Upper lobe of right lung (tissue), 1 donor: ENCODE measurements around the gene TMEM163. TPM values are rescaled to one million over a fixed set of nuclear protein-coding genes. Genes with fewer than 3 reads are reported as not detected.

Source experiments
- ATAC-seq: fragments of 200-7000 bp; cut with Tn5 transposase; one replicate; pipeline ENCODE4 v1.9.1; 2020; ENCODE audit warnings: mild to moderate bottlenecking, moderate library complexity
- DNase-seq: peaks from one replicate; pipeline ENCODE4 v3.0.0-alpha.2; 2020
- H3K27ac ChIP-seq: fragments of 200-600 bp; one replicate; pipeline ENCODE4 v1.8.0; 2022
- H3K27me3 ChIP-seq: fragments of 200-600 bp; one replicate; pipeline ENCODE4 v1.8.0; 2022; ENCODE audit warnings: mild to moderate bottlenecking
- H3K36me3 ChIP-seq: fragments of 200-600 bp; one replicate; pipeline ENCODE4 v1.8.0; 2022
- H3K4me1 ChIP-seq: fragments of 200-600 bp; one replicate; pipeline ENCODE4 v1.8.0; 2022
- H3K4me3 ChIP-seq: fragments of 200-600 bp; one replicate; pipeline ENCODE4 v1.8.0; 2022; ENCODE audit warnings: mild to moderate bottlenecking
- H3K9me3 ChIP-seq: fragments of 200-600 bp; one replicate; pipeline ENCODE4 v1.8.0; 2022
- CTCF ChIP-seq: fragments of 200-600 bp; IDR thresholded peaks from one replicate; pipeline ENCODE4 v1.8.0; 2022; ENCODE audit warnings: antibody characterized with exemption
- intact Hi-C: fragments of 100-400 bp; cut with DNase I; formaldehyde crosslinking; loops from one replicate; pipeline ENCODE4 v1.11.0; 2022
- total RNA-seq: library from RNA; stranded (reverse); fragmentation: NEBNext Ultra II Directional; extraction: Animal tissue kit (Norgen Biotek cat#: 25700); gene quantifications from one replicate; pipeline ENCODE4 v1.2.1, GENCODE V29; 2021
- donor health status: DM: no; HTN: yes; CAD: no; lungs with severe emphysema.

The TMEM163 gene
- total RNA-seq, 1 donor from 2014 or later = 34.6 TPM

DNA sequence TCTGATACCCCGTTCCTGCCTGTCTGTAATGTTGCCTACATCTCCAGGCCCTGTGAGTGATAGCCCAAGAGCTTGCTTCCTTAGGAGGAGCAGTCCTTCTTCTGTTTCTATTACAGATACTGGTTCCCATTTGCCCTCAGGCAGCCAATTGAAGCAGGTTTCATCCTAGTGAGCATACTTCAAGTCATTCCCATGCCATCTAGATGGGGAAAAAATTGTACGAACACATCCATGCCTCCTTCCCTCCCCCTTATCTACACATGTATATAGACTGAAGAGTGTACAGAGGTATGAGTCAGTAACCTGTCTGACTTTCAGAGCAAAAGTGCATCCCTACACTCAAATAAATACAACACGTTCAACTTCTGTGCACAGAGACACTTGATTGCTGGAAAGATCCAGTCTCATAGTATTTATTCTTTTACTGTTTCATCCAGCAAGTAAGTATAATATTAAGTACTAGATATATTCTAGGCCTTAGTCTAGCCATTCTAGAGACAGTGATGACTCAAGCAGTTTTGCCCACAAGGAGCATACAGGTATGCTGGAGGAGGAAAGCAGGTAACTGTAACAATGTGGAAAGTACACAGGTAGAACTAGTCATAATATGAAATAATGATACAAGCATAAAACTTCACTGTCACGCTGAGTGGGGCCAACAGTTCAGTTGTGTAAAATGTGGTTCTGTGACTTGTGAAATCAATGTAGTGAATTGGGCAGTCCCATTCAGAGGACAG is 311.5 kb downstream of the TMEM163 start:
- Histone ChIP-seq H3K4me1 (peaks cover 21% of the 10 kb centered on the region), H3K36me3 (peaks cover 18% of the 10 kb centered on the region), H3K27ac (no peak overlapping the region), H3K4me3 (no peak overlapping the region), H3K27me3 (no peaks in the 10 kb centered on the region), H3K9me3 (no peaks in the 10 kb centered on the region)
- DNase-seq = no peak
- intact Hi-C loops = loop anchor here (10.0 kb wide), 1 partner anchor 293 kb away; no protein-coding TSS in a partner anchor
- ATAC-seq = no peak
- TF ChIP-seq CTCF = no peak

DNA sequence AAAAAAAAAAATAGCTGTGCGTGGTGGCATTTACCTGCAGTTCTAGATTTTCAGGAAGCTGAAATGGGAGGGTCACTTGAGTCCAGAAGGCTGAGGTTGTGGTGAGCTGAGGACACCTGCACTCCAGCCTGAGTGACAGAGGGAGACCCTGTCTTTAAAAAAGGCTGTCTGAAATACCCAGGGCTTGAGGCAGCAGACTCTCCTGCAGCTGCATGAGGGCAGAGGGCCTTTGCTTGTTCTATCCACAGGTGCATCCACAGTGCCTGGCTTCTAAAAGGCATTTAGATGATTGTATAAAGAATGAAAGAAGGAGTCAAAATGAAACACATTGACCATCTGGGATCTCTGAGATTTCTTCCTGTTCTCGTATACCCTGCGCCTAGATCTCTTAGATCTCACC is 312.1 kb downstream of the TMEM163 start:
- no peak overlapping the region for H3K27ac ChIP-seq
- intact Hi-C loops = loop anchor here (10.0 kb wide), 1 partner anchor 292 kb away; no protein-coding TSS in a partner anchor
- H3K4me1 ChIP-seq = peaks cover 19% of the 10 kb centered on the region
- TF ChIP-seq CTCF = no peak
- no peaks in the 10 kb centered on the region for H3K27me3 ChIP-seq
- no peaks in the 10 kb centered on the region for H3K9me3 ChIP-seq
- peaks cover 18% of the 10 kb centered on the region for H3K36me3 ChIP-seq
- H3K4me3 ChIP-seq = no peak overlapping the region
- DNase-seq (no peak), ATAC-seq (no peak)

DNA sequence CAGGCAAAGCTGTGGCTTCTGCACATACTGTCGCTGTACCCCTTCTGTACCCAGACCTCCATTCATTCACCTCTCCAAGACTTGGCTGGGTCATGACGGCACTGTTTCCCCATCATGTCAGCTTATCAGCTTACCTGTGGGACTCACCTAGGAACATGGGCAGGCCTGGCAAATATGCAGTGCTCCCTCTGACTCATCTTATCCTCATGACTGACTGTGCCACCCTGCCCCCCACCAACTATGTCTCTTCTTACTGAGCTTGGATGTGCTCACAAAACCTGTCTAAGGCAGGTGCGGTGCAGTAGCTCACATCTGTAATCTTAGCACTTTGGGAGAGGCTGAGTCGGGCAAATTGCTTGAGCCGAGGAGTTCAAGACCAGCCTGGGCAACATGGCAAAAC is 312.5 kb downstream of the TMEM163 start:
- Histone ChIP-seq H3K4me1 (peaks cover 15% of the 10 kb centered on the region), H3K27ac (no peak overlapping the region), H3K27me3 (no peaks in the 10 kb centered on the region), H3K9me3 (no peaks in the 10 kb centered on the region), H3K4me3 (no peak overlapping the region), H3K36me3 (peaks cover 18% of the 10 kb centered on the region)
- ATAC-seq = no peak
- intact Hi-C loops = loop anchor here (10.0 kb wide), 1 partner anchor 292 kb away; no protein-coding TSS in a partner anchor
- DNase-seq = no peak
- no peak for TF ChIP-seq CTCF

Other genes starting within 250 kb of the TMEM163 start
- gene ACMSD, start 119.6 kb upstream of the TMEM163 start, total RNA-seq = not detected
- 38.7 TPM for gene CCNT2, start 199.8 kb upstream of the TMEM163 start, total RNA-seq